ENCODE results near the gene SYCP2L.

SYCP2L gene

DNA sequence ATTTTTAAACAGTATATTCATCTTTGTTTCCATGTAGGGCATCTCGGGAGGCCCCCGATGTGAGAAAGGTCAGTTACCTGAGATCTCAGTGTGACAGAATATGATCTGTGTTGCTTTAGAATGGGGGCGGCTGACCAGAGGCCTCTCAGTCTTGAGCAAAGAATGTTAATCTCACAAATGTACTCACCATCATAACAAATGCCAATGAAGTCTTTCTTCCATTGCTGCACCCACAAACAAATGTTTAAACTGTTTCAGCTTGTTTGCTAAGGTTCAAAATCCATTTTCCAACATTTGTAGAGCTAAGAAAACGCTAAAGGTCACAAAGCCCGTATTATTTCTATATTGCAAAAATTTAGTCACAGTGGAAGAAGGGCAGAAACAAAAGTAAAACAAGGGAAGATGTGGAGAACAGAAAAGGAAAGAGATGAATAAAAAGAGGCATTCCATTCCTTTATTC lies 125.5 kb downstream of the SYCP2L start:
- no peak overlapping the region for H3K27ac ChIP-seq (ENCODE audit: low read depth in 2 of 2, low read length in 2 of 2)
- no peaks in the 10 kb centered on the region for H3K4me1 ChIP-seq (ENCODE audit: control insufficient read depth in 2 of 2, insufficient read depth in 2 of 2, low read length in 2 of 2)
- H3K4me3 ChIP-seq (ENCODE audit: low read length in 2 of 2): no peak overlapping the region
- no peak overlapping the region for H3K9ac ChIP-seq (ENCODE audit: low read depth in 1 of 2, low read length in 2 of 2)
- H3K9me3 ChIP-seq (ENCODE audit: control insufficient read depth in 2 of 2, low read length in 2 of 2): no peaks in the 10 kb centered on the region
- H3K27me3 ChIP-seq (ENCODE audit: control insufficient read depth in 2 of 2, insufficient read depth in 2 of 2, low read length in 2 of 2): peaks cover 4 to 10% of the 10 kb centered on the region in 2 donors
- no peaks in the 10 kb centered on the region for H3K36me3 ChIP-seq (ENCODE audit: control insufficient read depth in 2 of 2, insufficient read depth in 2 of 2, low read length in 2 of 2)

DNA sequence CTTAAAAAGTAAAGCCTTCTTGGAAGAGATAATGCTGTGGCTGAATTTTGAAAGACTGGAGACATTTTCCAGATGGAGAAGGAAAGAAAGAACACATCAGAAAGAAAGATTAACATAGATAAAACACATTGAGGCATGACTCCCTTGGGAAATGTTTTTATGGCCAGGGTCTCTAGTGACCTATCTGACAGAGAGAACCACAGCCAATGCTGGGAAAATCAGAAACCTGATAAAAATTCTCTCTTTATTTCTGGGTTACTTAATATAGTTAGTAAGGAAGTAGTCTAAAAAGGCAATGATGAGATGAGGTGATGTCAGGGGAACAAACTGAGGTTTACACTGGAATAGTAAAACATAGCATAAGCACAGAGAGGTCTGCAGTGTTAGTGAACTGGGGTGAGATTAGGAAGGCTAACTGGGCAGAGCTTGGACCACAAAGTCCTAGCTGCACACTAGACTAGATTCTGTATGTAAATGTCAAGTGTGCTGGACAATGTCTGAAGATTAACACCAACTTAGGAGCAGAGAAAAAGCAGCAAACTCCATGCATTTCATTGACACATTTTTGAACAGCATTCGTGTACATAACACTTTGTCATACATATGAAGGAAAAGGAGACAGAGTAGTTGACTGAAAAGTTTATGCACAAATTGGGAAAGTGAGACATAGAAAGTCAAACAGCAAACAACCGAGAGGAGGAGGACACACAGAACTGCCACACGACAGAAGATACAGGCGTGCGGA lies 126.3 kb downstream of the SYCP2L start:
- no peaks in the 10 kb centered on the region for H3K36me3 ChIP-seq (ENCODE audit: control insufficient read depth in 2 of 2, insufficient read depth in 2 of 2, low read length in 2 of 2)
- no peak overlapping the region for H3K4me3 ChIP-seq (ENCODE audit: low read length in 2 of 2)
- H3K27ac ChIP-seq (ENCODE audit: low read depth in 2 of 2, low read length in 2 of 2): no peak overlapping the region
- peaks cover 4 to 10% of the 10 kb centered on the region in 2 donors for H3K27me3 ChIP-seq (ENCODE audit: control insufficient read depth in 2 of 2, insufficient read depth in 2 of 2, low read length in 2 of 2)
- no peaks in the 10 kb centered on the region for H3K4me1 ChIP-seq (ENCODE audit: control insufficient read depth in 2 of 2, insufficient read depth in 2 of 2, low read length in 2 of 2)
- no peak overlapping the region for H3K9ac ChIP-seq (ENCODE audit: low read depth in 1 of 2, low read length in 2 of 2)
- no peaks in the 10 kb centered on the region for H3K9me3 ChIP-seq (ENCODE audit: control insufficient read depth in 2 of 2, low read length in 2 of 2)

DNA sequence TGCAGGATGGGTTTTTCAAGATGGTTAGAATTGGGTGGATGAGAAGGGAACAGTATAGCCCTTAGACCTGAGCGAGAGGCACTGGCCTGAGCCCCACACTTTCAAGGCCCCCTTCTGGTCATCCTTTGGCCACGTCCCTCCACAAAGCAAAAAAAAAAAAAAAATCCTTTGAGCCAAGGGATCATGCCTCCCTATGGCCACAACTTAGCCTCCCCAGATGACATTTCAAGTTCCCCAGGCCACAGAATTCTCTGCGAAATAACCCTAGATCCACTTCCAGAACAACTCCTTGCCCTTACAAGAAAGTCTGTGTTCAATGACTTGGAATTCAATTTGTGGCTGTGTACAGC lies 126.8 kb downstream of the SYCP2L start:
- peaks cover 4 to 10% of the 10 kb centered on the region in 2 donors for H3K27me3 ChIP-seq (ENCODE audit: control insufficient read depth in 2 of 2, insufficient read depth in 2 of 2, low read length in 2 of 2)
- no peak overlapping the region for H3K27ac ChIP-seq (ENCODE audit: low read depth in 2 of 2, low read length in 2 of 2)
- H3K4me1 ChIP-seq (ENCODE audit: control insufficient read depth in 2 of 2, insufficient read depth in 2 of 2, low read length in 2 of 2): no peaks in the 10 kb centered on the region
- H3K9ac ChIP-seq (ENCODE audit: low read depth in 1 of 2, low read length in 2 of 2): no peak overlapping the region
- H3K4me3 ChIP-seq (ENCODE audit: low read length in 2 of 2): no peak overlapping the region
- no peaks in the 10 kb centered on the region for H3K9me3 ChIP-seq (ENCODE audit: control insufficient read depth in 2 of 2, low read length in 2 of 2)
- no peaks in the 10 kb centered on the region for H3K36me3 ChIP-seq (ENCODE audit: control insufficient read depth in 2 of 2, insufficient read depth in 2 of 2, low read length in 2 of 2)

DNA sequence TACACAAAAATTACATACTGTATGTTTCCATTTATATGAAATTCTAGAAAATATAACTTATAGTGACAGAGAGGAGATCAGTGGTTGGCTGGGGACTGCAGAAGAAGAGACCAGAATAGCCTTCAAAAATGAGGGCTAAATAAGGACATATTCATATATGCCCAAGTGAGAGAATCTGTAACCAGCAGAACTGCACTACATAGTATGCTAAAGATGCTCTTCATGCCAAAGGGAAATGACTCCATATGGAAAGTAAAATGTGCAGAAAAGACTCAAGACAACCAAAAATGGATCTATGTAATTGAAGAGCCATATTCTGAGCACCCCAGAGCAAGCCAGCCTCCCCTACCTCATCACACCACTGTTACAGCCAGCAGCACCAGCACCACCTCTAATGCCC lies 128.2 kb downstream of the SYCP2L start:
- H3K4me1 ChIP-seq (ENCODE audit: control insufficient read depth in 2 of 2, insufficient read depth in 2 of 2, low read length in 2 of 2): no peaks in the 10 kb centered on the region
- H3K27me3 ChIP-seq (ENCODE audit: control insufficient read depth in 2 of 2, insufficient read depth in 2 of 2, low read length in 2 of 2): peaks cover 4 to 10% of the 10 kb centered on the region in 2 donors
- H3K4me3 ChIP-seq (ENCODE audit: low read length in 2 of 2): no peak overlapping the region
- H3K9ac ChIP-seq (ENCODE audit: low read depth in 1 of 2, low read length in 2 of 2): no peak overlapping the region
- H3K27ac ChIP-seq (ENCODE audit: low read depth in 2 of 2, low read length in 2 of 2): no peak overlapping the region
- no peaks in the 10 kb centered on the region for H3K9me3 ChIP-seq (ENCODE audit: control insufficient read depth in 2 of 2, low read length in 2 of 2)
- no peaks in the 10 kb centered on the region for H3K36me3 ChIP-seq (ENCODE audit: control insufficient read depth in 2 of 2, insufficient read depth in 2 of 2, low read length in 2 of 2)

DNA sequence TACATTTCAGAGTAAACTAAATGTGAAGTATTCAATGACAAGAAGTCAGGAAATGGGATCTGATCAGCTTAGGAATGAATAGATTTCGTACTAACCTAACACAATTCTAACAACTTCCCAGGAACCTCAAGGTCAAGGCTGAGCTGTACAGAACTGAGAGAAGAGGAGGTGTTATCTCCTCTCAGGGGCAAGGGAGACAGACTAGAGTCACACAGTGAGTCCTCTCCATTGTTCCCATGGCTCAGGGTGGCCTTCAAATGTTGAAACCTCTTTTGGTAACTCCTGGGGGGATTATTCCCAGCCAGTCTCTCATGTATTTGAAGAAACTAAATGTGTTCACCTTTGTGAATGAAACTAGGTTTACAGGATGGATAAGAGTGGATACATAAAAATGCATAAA lies 129.6 kb downstream of the SYCP2L start:
- H3K4me1 ChIP-seq (ENCODE audit: control insufficient read depth in 2 of 2, insufficient read depth in 2 of 2, low read length in 2 of 2): no peaks in the 10 kb centered on the region

DNA sequence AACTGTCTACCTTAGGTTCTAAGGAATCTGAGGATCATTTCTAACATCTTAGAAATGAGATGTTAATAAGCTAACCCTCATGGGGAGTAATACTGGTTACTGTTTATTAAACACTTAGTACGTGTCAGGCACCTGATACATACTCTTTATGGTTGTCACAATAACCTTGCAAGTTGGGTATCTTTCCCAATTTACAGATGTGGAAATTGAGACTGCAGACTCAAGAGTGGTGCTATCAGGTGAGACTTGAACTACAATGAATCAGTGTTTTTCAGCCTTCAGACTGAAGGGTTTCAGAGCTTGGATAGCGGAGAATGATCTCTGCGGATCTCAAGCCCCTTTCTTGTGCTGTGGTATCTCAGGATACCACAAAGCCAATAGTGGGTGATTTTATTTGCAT lies 130.2 kb downstream of the SYCP2L start:
- Histone ChIP-seq H3K9ac (ENCODE audit: low read depth in 1 of 2, low read length in 2 of 2) (no peak overlapping the region), H3K27ac (ENCODE audit: low read depth in 2 of 2, low read length in 2 of 2) (no peak overlapping the region), H3K4me1 (ENCODE audit: control insufficient read depth in 2 of 2, insufficient read depth in 2 of 2, low read length in 2 of 2) (no peaks in the 10 kb centered on the region), H3K36me3 (ENCODE audit: control insufficient read depth in 2 of 2, insufficient read depth in 2 of 2, low read length in 2 of 2) (no peaks in the 10 kb centered on the region), H3K4me3 (ENCODE audit: low read length in 2 of 2) (no peak overlapping the region), H3K9me3 (ENCODE audit: control insufficient read depth in 2 of 2, low read length in 2 of 2) (no peaks in the 10 kb centered on the region), H3K27me3 (ENCODE audit: control insufficient read depth in 2 of 2, insufficient read depth in 2 of 2, low read length in 2 of 2) (peaks cover 4 to 10% of the 10 kb centered on the region in 2 donors)

More for the DNA sequence above, 129.6 kb downstream of the SYCP2L start:
- peaks cover 4 to 10% of the 10 kb centered on the region in 2 donors for H3K27me3 ChIP-seq (ENCODE audit: control insufficient read depth in 2 of 2, insufficient read depth in 2 of 2, low read length in 2 of 2)
- no peak overlapping the region for H3K27ac ChIP-seq (ENCODE audit: low read depth in 2 of 2, low read length in 2 of 2)
- H3K9me3 ChIP-seq (ENCODE audit: control insufficient read depth in 2 of 2, low read length in 2 of 2): no peaks in the 10 kb centered on the region
- no peak overlapping the region for H3K4me3 ChIP-seq (ENCODE audit: low read length in 2 of 2)
- no peaks in the 10 kb centered on the region for H3K36me3 ChIP-seq (ENCODE audit: control insufficient read depth in 2 of 2, insufficient read depth in 2 of 2, low read length in 2 of 2)
- H3K9ac ChIP-seq (ENCODE audit: low read depth in 1 of 2, low read length in 2 of 2): no peak overlapping the region

DNA sequence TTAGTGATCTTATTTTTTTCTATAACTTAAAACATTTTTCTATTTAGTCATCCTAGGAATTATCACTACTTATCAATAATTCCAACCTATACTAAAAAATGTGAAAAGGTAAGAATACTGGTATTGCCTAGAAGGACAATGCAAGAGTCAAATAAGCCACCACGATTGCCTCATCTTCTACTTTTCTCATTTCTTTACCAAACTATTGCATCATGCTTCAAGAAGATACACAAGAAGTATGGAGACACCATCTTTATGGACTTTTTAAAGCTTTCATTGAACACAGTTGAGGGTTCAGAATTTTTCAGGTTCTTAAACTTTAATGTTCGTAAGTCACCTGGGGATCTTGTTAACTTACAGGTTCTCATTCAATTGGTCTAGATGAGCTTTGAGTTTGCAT lies 131.4 kb downstream of the SYCP2L start:
- H3K4me1 ChIP-seq (ENCODE audit: control insufficient read depth in 2 of 2, insufficient read depth in 2 of 2, low read length in 2 of 2): no peaks in the 10 kb centered on the region
- no peaks in the 10 kb centered on the region for H3K36me3 ChIP-seq (ENCODE audit: control insufficient read depth in 2 of 2, insufficient read depth in 2 of 2, low read length in 2 of 2)
- H3K27me3 ChIP-seq (ENCODE audit: control insufficient read depth in 2 of 2, insufficient read depth in 2 of 2, low read length in 2 of 2): peaks cover 4 to 10% of the 10 kb centered on the region in 2 donors
- no peak overlapping the region for H3K4me3 ChIP-seq (ENCODE audit: low read length in 2 of 2)
- no peak overlapping the region for H3K9ac ChIP-seq (ENCODE audit: low read depth in 1 of 2, low read length in 2 of 2)
- no peaks in the 10 kb centered on the region for H3K9me3 ChIP-seq (ENCODE audit: control insufficient read depth in 2 of 2, low read length in 2 of 2)
- no peak overlapping the region for H3K27ac ChIP-seq (ENCODE audit: low read depth in 2 of 2, low read length in 2 of 2)

DNA sequence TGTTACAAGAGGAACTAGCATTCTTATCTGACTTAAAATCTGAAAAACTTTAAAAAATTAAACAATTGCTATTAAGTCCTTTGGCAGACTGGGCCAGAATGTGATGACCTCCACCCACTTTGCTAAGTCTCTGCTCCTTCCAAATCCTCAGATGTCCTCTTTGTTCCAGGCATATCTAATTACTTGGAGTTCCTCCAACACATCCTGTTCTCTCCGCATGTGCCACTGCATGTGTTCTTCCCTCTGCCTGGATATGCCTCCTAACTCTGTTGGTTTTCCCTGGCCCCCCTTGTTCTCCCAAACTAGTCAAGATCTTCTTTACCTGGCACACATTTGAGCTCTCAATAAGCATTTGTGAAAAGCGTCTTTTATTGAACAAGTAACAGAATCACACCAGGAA lies 134.2 kb downstream of the SYCP2L start:
- Histone ChIP-seq H3K36me3 (ENCODE audit: control insufficient read depth in 2 of 2, insufficient read depth in 2 of 2, low read length in 2 of 2) (no peaks in the 10 kb centered on the region), H3K4me3 (ENCODE audit: low read length in 2 of 2) (no peak overlapping the region), H3K9ac (ENCODE audit: low read depth in 1 of 2, low read length in 2 of 2) (no peak overlapping the region), H3K27me3 (ENCODE audit: control insufficient read depth in 2 of 2, insufficient read depth in 2 of 2, low read length in 2 of 2) (peaks cover 4 to 5% of the 10 kb centered on the region in 2 donors), H3K9me3 (ENCODE audit: control insufficient read depth in 2 of 2, low read length in 2 of 2) (no peaks in the 10 kb centered on the region), H3K4me1 (ENCODE audit: control insufficient read depth in 2 of 2, insufficient read depth in 2 of 2, low read length in 2 of 2) (no peaks in the 10 kb centered on the region), H3K27ac (ENCODE audit: low read depth in 2 of 2, low read length in 2 of 2) (no peak overlapping the region)

DNA sequence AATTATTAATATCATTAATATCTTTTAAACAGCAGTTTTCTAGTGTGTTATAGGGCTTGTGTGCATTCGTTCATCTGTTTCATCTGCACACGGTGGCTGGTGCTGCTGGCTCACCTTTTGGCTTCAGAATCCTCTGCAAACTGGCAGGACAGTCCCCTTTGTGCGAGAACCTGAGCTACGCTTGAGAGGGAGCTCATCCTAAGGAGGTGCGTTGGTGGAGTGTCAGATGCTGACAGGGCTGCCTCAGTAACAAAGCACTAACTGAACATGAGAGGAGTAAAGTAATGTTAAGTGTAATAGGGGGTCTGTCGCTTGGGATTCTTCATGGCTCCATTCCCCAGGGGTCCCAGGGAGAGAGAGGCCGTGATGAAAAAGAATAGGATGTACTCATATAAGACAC lies 134.9 kb downstream of the SYCP2L start:
- no peak overlapping the region for H3K4me3 ChIP-seq (ENCODE audit: low read length in 2 of 2)
- H3K36me3 ChIP-seq (ENCODE audit: control insufficient read depth in 2 of 2, insufficient read depth in 2 of 2, low read length in 2 of 2): no peaks in the 10 kb centered on the region
- H3K4me1 ChIP-seq (ENCODE audit: control insufficient read depth in 2 of 2, insufficient read depth in 2 of 2, low read length in 2 of 2): no peaks in the 10 kb centered on the region
- no peaks in the 10 kb centered on the region for H3K9me3 ChIP-seq (ENCODE audit: control insufficient read depth in 2 of 2, low read length in 2 of 2)
- H3K27ac ChIP-seq (ENCODE audit: low read depth in 2 of 2, low read length in 2 of 2): no peak overlapping the region
- no peak overlapping the region for H3K9ac ChIP-seq (ENCODE audit: low read depth in 1 of 2, low read length in 2 of 2)
- H3K27me3 ChIP-seq (ENCODE audit: control insufficient read depth in 2 of 2, insufficient read depth in 2 of 2, low read length in 2 of 2): peaks cover 8 to 9% of the 10 kb centered on the region in 2 donors

DNA sequence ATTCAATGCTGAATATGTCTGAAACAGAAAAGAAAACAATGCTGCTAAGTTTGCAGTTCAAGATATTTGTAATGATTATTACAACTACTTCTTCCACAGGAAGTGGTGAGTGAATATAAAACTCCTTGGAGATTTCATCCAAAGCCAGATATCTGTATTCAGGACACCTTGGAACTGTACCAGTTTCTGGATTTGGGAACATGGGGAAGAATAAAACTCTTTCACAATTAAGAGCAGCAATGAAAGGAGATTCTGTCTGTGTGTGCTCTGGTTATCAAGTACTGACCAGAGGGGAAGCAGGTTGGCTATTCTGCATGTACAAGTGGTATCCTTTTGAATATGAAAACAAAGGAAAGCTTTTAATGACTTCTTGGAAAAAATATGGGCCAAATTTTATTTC lies 136.2 kb downstream of the SYCP2L start:
- no peak overlapping the region for H3K27ac ChIP-seq (ENCODE audit: low read depth in 2 of 2, low read length in 2 of 2)
- no peaks in the 10 kb centered on the region for H3K4me1 ChIP-seq (ENCODE audit: control insufficient read depth in 2 of 2, insufficient read depth in 2 of 2, low read length in 2 of 2)
- H3K27me3 ChIP-seq (ENCODE audit: control insufficient read depth in 2 of 2, insufficient read depth in 2 of 2, low read length in 2 of 2): peaks cover 6 to 8% of the 10 kb centered on the region in 2 donors
- H3K9ac ChIP-seq (ENCODE audit: low read depth in 1 of 2, low read length in 2 of 2): no peak overlapping the region
- no peaks in the 10 kb centered on the region for H3K9me3 ChIP-seq (ENCODE audit: control insufficient read depth in 2 of 2, low read length in 2 of 2)
- no peak overlapping the region for H3K4me3 ChIP-seq (ENCODE audit: low read length in 2 of 2)
- no peaks in the 10 kb centered on the region for H3K36me3 ChIP-seq (ENCODE audit: control insufficient read depth in 2 of 2, insufficient read depth in 2 of 2, low read length in 2 of 2)
